ENCODE results near the gene FGF21.

Gene FGF21

GRCh38 chr19:48726556-48726955, 28.8 kb upstream of the FGF21 start:
- Histone ChIP-seq H4K8ac (ENCODE audit: low read depth, low read length) (no peak overlapping the region), H3K4ac (ENCODE audit: low read depth, low read length) (no peak overlapping the region), H3K79me2 (ENCODE audit: control insufficient read depth, insufficient read depth, low read length, poor library complexity) (no peaks in the 10 kb centered on the region), H4K91ac (ENCODE audit: low read depth, low read length) (no peak overlapping the region), H3K18ac (ENCODE audit: low read length) (no peak overlapping the region), H2AK5ac (ENCODE audit: low read length) (no peak overlapping the region), H3K36me3 (ENCODE audit: control insufficient read depth in 1 of 2, insufficient read depth in 2 of 2, low read length in 2 of 2) (no peaks in the 10 kb centered on the region), H3K4me1 (ENCODE audit: control insufficient read depth in 1 of 2, insufficient read depth in 2 of 2, low read length in 2 of 2) (no peaks in the 10 kb centered on the region), H3K27ac (ENCODE audit: low read depth, low read length) (no peak overlapping the region), H4K12ac (ENCODE audit: low read depth, low read length) (no peak overlapping the region), H3K27me3 (ENCODE audit: insufficient read depth, low read length) (no peaks in the 10 kb centered on the region), H2BK5ac (ENCODE audit: low read depth, low read length, poor library complexity) (no peak overlapping the region), H3K9ac (ENCODE audit: low read length) (no peak overlapping the region), H2AFZ (ENCODE audit: insufficient read depth, low read length, poor library complexity) (no peak overlapping the region), H2BK12ac (ENCODE audit: low read length) (no peak overlapping the region), H3K4me2 (ENCODE audit: low read length) (no peak overlapping the region), H3K23ac (ENCODE audit: low read length) (no peak overlapping the region), H3K79me1 (ENCODE audit: low read length) (no peaks in the 10 kb centered on the region), H3K14ac (ENCODE audit: low read length) (no peak overlapping the region), H3K9me3 (ENCODE audit: insufficient read depth, low read depth, low read length) (peaks cover 6% of the 10 kb centered on the region), H3K4me3 (ENCODE audit: low read depth, low read length) (no peak overlapping the region), H2BK120ac (ENCODE audit: insufficient read depth, low read length, poor library complexity) (no peak overlapping the region)
- no peak for DNase-seq
- WGBS (ENCODE audit: extremely low coverage, insufficient coverage, insufficient read length), result no CpG with 5 or more reads among the region's 2 CpGs

GRCh38 chr19:48728911-48729664, 26.2 kb upstream of the FGF21 start:
- no peaks in the 10 kb centered on the region for H3K79me1 ChIP-seq (ENCODE audit: low read length)
- no peak overlapping the region for H3K4me3 ChIP-seq (ENCODE audit: low read depth, low read length)
- H3K4me1 ChIP-seq (ENCODE audit: control insufficient read depth in 1 of 2, insufficient read depth in 2 of 2, low read length in 2 of 2), result no peaks in the 10 kb centered on the region
- H2BK12ac ChIP-seq (ENCODE audit: low read length), result no peak overlapping the region
- H2BK120ac ChIP-seq (ENCODE audit: insufficient read depth, low read length, poor library complexity), result no peak overlapping the region
- no peak overlapping the region for H3K23ac ChIP-seq (ENCODE audit: low read length)
- no peak overlapping the region for H4K12ac ChIP-seq (ENCODE audit: low read depth, low read length)
- no peak overlapping the region for H3K27ac ChIP-seq (ENCODE audit: low read depth, low read length)
- DNase-seq, result no peak
- H3K18ac ChIP-seq (ENCODE audit: low read length), result no peak overlapping the region
- no peak overlapping the region for H2BK5ac ChIP-seq (ENCODE audit: low read depth, low read length, poor library complexity)
- H3K4me2 ChIP-seq (ENCODE audit: low read length), result peak overlapping the region; percentile 32
- no peaks in the 10 kb centered on the region for H3K79me2 ChIP-seq (ENCODE audit: control insufficient read depth, insufficient read depth, low read length, poor library complexity)
- H3K4ac ChIP-seq (ENCODE audit: low read depth, low read length), result no peak overlapping the region
- no peak overlapping the region for H3K9ac ChIP-seq (ENCODE audit: low read length)
- no peaks in the 10 kb centered on the region for H3K36me3 ChIP-seq (ENCODE audit: control insufficient read depth in 1 of 2, insufficient read depth in 2 of 2, low read length in 2 of 2)
- H2AK5ac ChIP-seq (ENCODE audit: low read length), result no peak overlapping the region
- H3K14ac ChIP-seq (ENCODE audit: low read length), result no peak overlapping the region
- no peak overlapping the region for H2AFZ ChIP-seq (ENCODE audit: insufficient read depth, low read length, poor library complexity)
- WGBS (ENCODE audit: extremely low coverage, insufficient coverage, insufficient read length), result no CpG with 5 or more reads among the region's 77 CpGs
- no peaks in the 10 kb centered on the region for H3K27me3 ChIP-seq (ENCODE audit: insufficient read depth, low read length)
- H3K9me3 ChIP-seq (ENCODE audit: insufficient read depth, low read depth, low read length), result peaks cover 6% of the 10 kb centered on the region
- no peak overlapping the region for H4K8ac ChIP-seq (ENCODE audit: low read depth, low read length)
- no peak overlapping the region for H4K91ac ChIP-seq (ENCODE audit: low read depth, low read length)

GRCh38 chr19:48731452-48731851, 23.9 kb upstream of the FGF21 start:
- no peak overlapping the region for H3K4me3 ChIP-seq (ENCODE audit: low read depth, low read length)
- H3K36me3 ChIP-seq (ENCODE audit: control insufficient read depth in 1 of 2, insufficient read depth in 2 of 2, low read length in 2 of 2), result no peaks in the 10 kb centered on the region
- no peak overlapping the region for H2BK12ac ChIP-seq (ENCODE audit: low read length)
- H3K4me1 ChIP-seq (ENCODE audit: control insufficient read depth in 1 of 2, insufficient read depth in 2 of 2, low read length in 2 of 2), result no peaks in the 10 kb centered on the region
- no peak overlapping the region for H2BK120ac ChIP-seq (ENCODE audit: insufficient read depth, low read length, poor library complexity)
- H3K27me3 ChIP-seq (ENCODE audit: insufficient read depth, low read length), result no peaks in the 10 kb centered on the region
- no peak overlapping the region for H3K14ac ChIP-seq (ENCODE audit: low read length)
- H3K79me2 ChIP-seq (ENCODE audit: control insufficient read depth, insufficient read depth, low read length, poor library complexity), result no peaks in the 10 kb centered on the region
- no peak overlapping the region for H4K91ac ChIP-seq (ENCODE audit: low read depth, low read length)
- no peak overlapping the region for H3K18ac ChIP-seq (ENCODE audit: low read length)
- no peak overlapping the region for H2AK5ac ChIP-seq (ENCODE audit: low read length)
- no peak overlapping the region for H3K9ac ChIP-seq (ENCODE audit: low read length)
- H2BK5ac ChIP-seq (ENCODE audit: low read depth, low read length, poor library complexity), result no peak overlapping the region
- H3K9me3 ChIP-seq (ENCODE audit: insufficient read depth, low read depth, low read length), result peaks cover 6% of the 10 kb centered on the region
- no peak overlapping the region for H3K27ac ChIP-seq (ENCODE audit: low read depth, low read length)
- H4K12ac ChIP-seq (ENCODE audit: low read depth, low read length), result no peak overlapping the region
- no peak overlapping the region for H3K4ac ChIP-seq (ENCODE audit: low read depth, low read length)
- no CpG with 5 or more reads among the region's 4 CpGs for WGBS (ENCODE audit: extremely low coverage, insufficient coverage, insufficient read length)
- no peak overlapping the region for H3K4me2 ChIP-seq (ENCODE audit: low read length)
- H2AFZ ChIP-seq (ENCODE audit: insufficient read depth, low read length, poor library complexity), result no peak overlapping the region
- no peak for DNase-seq
- peaks cover 3% of the 10 kb centered on the region for H3K79me1 ChIP-seq (ENCODE audit: low read length)
- H3K23ac ChIP-seq (ENCODE audit: low read length), result no peak overlapping the region
- no peak overlapping the region for H4K8ac ChIP-seq (ENCODE audit: low read depth, low read length)

- no peak overlapping the region for H2BK120ac ChIP-seq (ENCODE audit: insufficient read depth, low read length, poor library complexity)
- H3K9me3 ChIP-seq (ENCODE audit: insufficient read depth, low read depth, low read length), result no peaks in the 10 kb centered on the region
- peak overlapping the region; percentile 88 for H3K4me2 ChIP-seq (ENCODE audit: low read length)
- H3K79me1 ChIP-seq (ENCODE audit: low read length), result peaks cover 8% of the 10 kb centered on the region
- H2BK12ac ChIP-seq (ENCODE audit: low read length), result no peak overlapping the region
- H2AFZ ChIP-seq (ENCODE audit: insufficient read depth, low read length, poor library complexity), result no peak overlapping the region
- H3K27ac ChIP-seq (ENCODE audit: low read depth, low read length), result no peak overlapping the region
- no peak overlapping the region for H4K8ac ChIP-seq (ENCODE audit: low read depth, low read length)
- H3K4me3 ChIP-seq (ENCODE audit: low read depth, low read length), result no peak overlapping the region
- H3K14ac ChIP-seq (ENCODE audit: low read length), result no peak overlapping the region
- no peak overlapping the region for H4K12ac ChIP-seq (ENCODE audit: low read depth, low read length)
- H3K23ac ChIP-seq (ENCODE audit: low read length), result no peak overlapping the region
- no peak overlapping the region for H2BK5ac ChIP-seq (ENCODE audit: low read depth, low read length, poor library complexity)
- WGBS (ENCODE audit: extremely low coverage, insufficient coverage, insufficient read length), result no CpG with 5 or more reads among the region's 9 CpGs
- no peak for DNase-seq
- H4K91ac ChIP-seq (ENCODE audit: low read depth, low read length), result no peak overlapping the region
- peaks cover 5% of the 10 kb centered on the region for H3K27me3 ChIP-seq (ENCODE audit: insufficient read depth, low read length)
- peaks cover 9 to 10% of the 10 kb centered on the region in 2 experiments for H3K4me1 ChIP-seq (ENCODE audit: control insufficient read depth in 1 of 2, insufficient read depth in 2 of 2, low read length in 2 of 2)
- no peaks in the 10 kb centered on the region for H3K36me3 ChIP-seq (ENCODE audit: control insufficient read depth in 1 of 2, insufficient read depth in 2 of 2, low read length in 2 of 2)
- H3K18ac ChIP-seq (ENCODE audit: low read length), result no peak overlapping the region
- H2AK5ac ChIP-seq (ENCODE audit: low read length), result no peak overlapping the region
- no peak overlapping the region for H3K9ac ChIP-seq (ENCODE audit: low read length)
- H3K79me2 ChIP-seq (ENCODE audit: control insufficient read depth, insufficient read depth, low read length, poor library complexity), result no peaks in the 10 kb centered on the region
- no peak overlapping the region for H3K4ac ChIP-seq (ENCODE audit: low read depth, low read length)
These were observed 20.7 kb upstream of the FGF21 start for GRCh38 chr19:48734625-48735024.

Data from trophoblast cell (in vitro differentiated cells and primary cell).